ENCODE measurements around the gene FRMPD1. TPM values are rescaled to one million over a fixed set of nuclear protein-coding genes. Genes with fewer than 3 reads are reported as not detected.

The FRMPD1 gene
- total and polyA plus RNA-seq, 10 of the 15 experiments (the other 5 are each of a cell fraction or from before 2014, with no cell fraction given), result 0.01 to 0.08 (median 0.05) TPM; not detected in 6

GRCh38 chr9:37676411-37676830, 25.7 kb downstream of the FRMPD1 start:
- ChIA-PET SMC1A (ENCODE audit: uncharacterized antibody, unreplicated experiment) (no interaction called here), RAD21 (ENCODE audit: unreplicated experiment) (no interaction called here), CTCF (no interaction called here), POLR2A (no interaction called here)
- intact Hi-C loops (cut with micrococcal nuclease; ENCODE audit: unreplicated experiment), result no loop called here
- ATAC-seq, result no peak
- no peak for TF ChIP-seq ELK1 (IDR thresholded peaks at IDR 0.05; ENCODE audit: low read depth, low read length)
- TF ChIP-seq IKZF2 (IDR thresholded peaks at IDR 0.05), result no peak
- TF ChIP-seq CHD1 (IDR thresholded peaks at IDR 0.05; ENCODE audit: low read depth, low read length), result no peak
- no peak for TF ChIP-seq MTA3 (IDR thresholded peaks at IDR 0.05; ENCODE audit: borderline replicate concordance, low read length)
- TF ChIP-seq ZNF274 (IDR thresholded peaks at IDR 0.05; ENCODE audit: insufficient read depth, insufficient read length), result no peak
- TF ChIP-seq CEBPB (IDR thresholded peaks at IDR 0.05; ENCODE audit: borderline replicate concordance in 1 of 2, low read depth in 2 of 2, low read length in 2 of 2), result no peak
- TF ChIP-seq BACH1 (IDR thresholded peaks at IDR 0.05; ENCODE audit: borderline replicate concordance), result no peak
- TF ChIP-seq NKRF (conservative IDR thresholded peaks at IDR 0.05), result no peak
- TF ChIP-seq STAT1 (conservative IDR thresholded peaks at IDR 0.05), result no peak
- TF ChIP-seq CHD2 (IDR thresholded peaks at IDR 0.05; ENCODE audit: borderline replicate concordance, low read depth, low read length), result no peak
- TF ChIP-seq BHLHE40 (IDR thresholded peaks at IDR 0.05; ENCODE audit: borderline replicate concordance in 1 of 2, low read depth in 2 of 2, low read length in 1 of 2), result no peak
- TF ChIP-seq CHD4 (IDR thresholded peaks at IDR 0.05), result no peak
- Histone ChIP-seq H3K27me3 (replicated peaks in 1 of 2; ENCODE audit: control insufficient read depth in 2 of 2, insufficient read depth in 2 of 2, low read length in 1 of 2) (peaks cover 2 to 7% of the 10 kb centered on the region in 2 experiments), H4K20me1 (ENCODE audit: control insufficient read depth, insufficient read depth) (no peaks in the 10 kb centered on the region), H3K9ac (ENCODE audit: control insufficient read depth, insufficient read depth, low read length) (no peak overlapping the region), H3K4me3 (no peak overlapping the region), H2AFZ (ENCODE audit: control insufficient read depth, low read depth, low read length) (no peak overlapping the region), H3K4me1 (ENCODE audit: control insufficient read depth, insufficient read depth, low read length) (no peaks in the 10 kb centered on the region), H3K36me3 (ENCODE audit: control insufficient read depth in 2 of 2, insufficient read depth in 2 of 2, low read length in 1 of 2) (no peaks in the 10 kb centered on the region), H3K9me3 (replicated peaks; ENCODE audit: control insufficient read depth, insufficient read depth, low read length) (no peaks in the 10 kb centered on the region), H3K79me2 (ENCODE audit: control insufficient read depth, insufficient read depth, low read length) (no peaks in the 10 kb centered on the region), H3K4me2 (ENCODE audit: control insufficient read depth, insufficient read depth) (no peak overlapping the region), H3K27ac (ENCODE audit: control insufficient read depth, insufficient read depth) (no peak overlapping the region)
- FAIRE-seq, result no peak
- DNase-seq (ENCODE audit: low read depth, low spot score), result no peak
- in situ Hi-C loops (cut with MboI), result no loop called here
- 41% methylated on average over 11 of the region's 11 CpGs for WGBS (ENCODE audit: insufficient coverage, insufficient replicate concordance, low lambda C conversion rate, missing lambda C conversion rate)
- no TSS peak for BruUV-seq (replicated peaks)

Data from GM12878 (cell line).